H9 (cell line): ENCODE results near the gene CC2D2B. TPM values are rescaled to one million over a fixed set of nuclear protein-coding genes. Genes with fewer than 3 reads are reported as not detected.

Source experiments
- DNase-seq: peaks from one replicate; pipeline ENCODE4 v3.0.0-alpha.2; 2017
- H2AFZ ChIP-seq: one replicate; pipeline ENCODE4 v1.6.1; 2013; ENCODE audit warnings: mild to moderate bottlenecking, low read length, control low read depth, moderate library complexity
- H2AK5ac ChIP-seq: 2 replicates; pipeline ENCODE4 v1.6.1; 2013; ENCODE audit warnings: low read length, control low read depth, mixed read lengths; ENCODE audit not compliant: insufficient read length
- H2BK120ac ChIP-seq: one replicate; pipeline ENCODE4 v1.6.1; 2013; ENCODE audit warnings: low read depth, mild to moderate bottlenecking, low read length, control low read depth, inconsistent platforms; ENCODE audit not compliant: poor library complexity, severe bottlenecking
- H2BK12ac ChIP-seq: 2 replicates; pipeline ENCODE4 v1.6.1; 2013; ENCODE audit warnings: low read length, control low read depth, mixed read lengths, low read depth; ENCODE audit not compliant: insufficient read length
- H2BK15ac ChIP-seq: 2 replicates; pipeline ENCODE4 v1.6.1; 2013; ENCODE audit warnings: low read depth, low read length, control low read depth
- H2BK20ac ChIP-seq: one replicate; pipeline ENCODE4 v1.6.1; 2013; ENCODE audit warnings: low read depth, mild to moderate bottlenecking, low read length, control low read depth, inconsistent platforms; ENCODE audit not compliant: poor library complexity, severe bottlenecking
- H2BK5ac ChIP-seq: 2 replicates; pipeline ENCODE4 v1.6.1; 2013; ENCODE audit warnings: low read length, control low read depth, mixed read lengths; ENCODE audit not compliant: insufficient read length
- H3K14ac ChIP-seq: 2 replicates; pipeline ENCODE4 v1.6.1; 2013; ENCODE audit warnings: low read length, control low read depth; ENCODE audit not compliant: insufficient read depth
- H3K18ac ChIP-seq: 2 replicates; pipeline ENCODE4 v1.6.1; 2013; ENCODE audit warnings: low read depth, mild to moderate bottlenecking, mixed read lengths, low read length, control low read depth; ENCODE audit not compliant: insufficient read length
- H3K23ac ChIP-seq: 2 replicates; pipeline ENCODE4 v1.6.1; 2013; ENCODE audit warnings: low read length, control low read depth, mixed read lengths, low read depth; ENCODE audit not compliant: insufficient read length
- H3K23me2 ChIP-seq: 2 replicates; pipeline ENCODE4 v1.6.1; 2013; ENCODE audit warnings: low read depth, mild to moderate bottlenecking, mixed read lengths, low read length, control low read depth; ENCODE audit not compliant: insufficient read length, poor library complexity, severe bottlenecking
- H3K27ac ChIP-seq: 2 replicates; pipeline ENCODE4 v1.5.1; 2013; ENCODE audit warnings: low read length, control low read depth, mixed read lengths, low read depth; ENCODE audit not compliant: insufficient read length
- H3K27me3 ChIP-seq: 2 replicates; pipeline ENCODE4 v1.6.1; 2013; ENCODE audit warnings: low read length, control low read depth, inconsistent platforms; ENCODE audit not compliant: insufficient read depth
- H3K4ac ChIP-seq: 2 replicates; pipeline ENCODE4 v1.6.1; 2013; ENCODE audit warnings: low read depth, mild to moderate bottlenecking, control low read depth, inconsistent platforms, low read length, moderate library complexity
- H3K4me1 ChIP-seq: 2 replicates; pipeline ENCODE4 v1.6.1; 2013; ENCODE audit warnings: low read length, control low read depth, inconsistent platforms; ENCODE audit not compliant: insufficient read depth
- H3K4me2 ChIP-seq: 2 replicates; pipeline ENCODE4 v1.6.1; 2013; ENCODE audit warnings: low read length, control low read depth, mixed read lengths; ENCODE audit not compliant: insufficient read length, insufficient read depth
- H3K56ac ChIP-seq: 2 replicates; pipeline ENCODE4 v1.6.1; 2013; ENCODE audit warnings: low read depth, mild to moderate bottlenecking, mixed read lengths, low read length, control low read depth; ENCODE audit not compliant: insufficient read length
- H3K79me1 ChIP-seq: 2 replicates; pipeline ENCODE4 v1.6.1; 2013; ENCODE audit warnings: low read depth, mild to moderate bottlenecking, moderate library complexity, low read length, control low read depth, inconsistent platforms; ENCODE audit not compliant: insufficient read depth, poor library complexity, severe bottlenecking
- H3K79me2 ChIP-seq: 2 replicates; pipeline ENCODE4 v1.6.1; 2013; ENCODE audit warnings: low read length, control low read depth, inconsistent platforms; ENCODE audit not compliant: insufficient read depth
- H3K9ac ChIP-seq: 2 replicates; pipeline ENCODE4 v1.6.1; 2013; ENCODE audit warnings: low read length, control low read depth, mixed read lengths; ENCODE audit not compliant: insufficient read length; ENCODE audit errors: extremely low read depth
- H3K9me3 ChIP-seq: one replicate; pipeline ENCODE4 v1.6.1; 2013; ENCODE audit warnings: low read depth, low read length, inconsistent platforms; ENCODE audit not compliant: control insufficient read depth
- H3T11ph ChIP-seq: one replicate; pipeline ENCODE4 v1.6.1; 2013; ENCODE audit warnings: mild to moderate bottlenecking, low read length, control low read depth, inconsistent platforms
- H4K20me1 ChIP-seq: one replicate; pipeline ENCODE4 v1.6.1; 2013; ENCODE audit not compliant: control insufficient read depth, insufficient read length, insufficient read depth
- H4K5ac ChIP-seq: 2 replicates; pipeline ENCODE4 v1.6.1; 2013; ENCODE audit warnings: low read depth, mild to moderate bottlenecking, mixed read lengths, low read length, control low read depth; ENCODE audit not compliant: insufficient read length
- H4K8ac ChIP-seq: replicated peaks from 2 replicates; pipeline ENCODE4 v1.6.1; 2013; ENCODE audit warnings: low read length, control low read depth, mixed read lengths, low read depth; ENCODE audit not compliant: insufficient read length
- H4K91ac ChIP-seq: 2 replicates; pipeline ENCODE4 v1.6.1; 2013; ENCODE audit warnings: low read depth, mild to moderate bottlenecking, moderate library complexity, mixed read lengths, low read length, control low read depth; ENCODE audit not compliant: insufficient read length
- H3K27ac Mint-ChIP-seq, 3 experiments: 2 replicates in 2 of 3; 3 replicates in 1 of 3; pipeline ENCODE4 v1.8.0; 2020 to 2021; ENCODE audit warnings: mixed read lengths in 3 of 3, mild to moderate bottlenecking in 1 of 3, moderate library complexity in 1 of 3
- H3K27me3 Mint-ChIP-seq: 2 replicates; pipeline ENCODE4 v1.8.0; 2021; ENCODE audit warnings: low read depth, mild to moderate bottlenecking, moderate library complexity, mixed read lengths
- H3K36me3 Mint-ChIP-seq, 3 experiments: 2 replicates in 2 of 3; 3 replicates in 1 of 3; pipeline ENCODE4 v1.8.0; 2020 to 2021; ENCODE audit warnings: low read depth in 3 of 3, mixed read lengths in 3 of 3; ENCODE audit not compliant: insufficient read depth in 1 of 3
- H3K4me1 Mint-ChIP-seq, 2 experiments: 2 replicates each; pipeline ENCODE4 v1.8.0; 2020; ENCODE audit warnings: mixed read lengths in 2 of 2
- H3K4me3 Mint-ChIP-seq, 2 experiments: 2 replicates in 1 of 2; 3 replicates in 1 of 2; pipeline ENCODE4 v1.8.0; 2020 to 2021; ENCODE audit warnings: mild to moderate bottlenecking in 2 of 2, mixed read lengths in 2 of 2, moderate library complexity in 1 of 2
- H3K9me3 Mint-ChIP-seq, 2 experiments: 2 replicates in 1 of 2; 3 replicates in 1 of 2; pipeline ENCODE4 v1.8.0; 2020; ENCODE audit warnings: mild to moderate bottlenecking in 2 of 2, mixed read lengths in 2 of 2, moderate library complexity in 1 of 2
- CTCF ChIP-seq: fragments of 200-600 bp; sonication (generic); conservative IDR thresholded peaks from 3 replicates; pipeline ENCODE4 v1.8.0; 2021; ENCODE audit warnings: antibody characterized with exemption, mild to moderate bottlenecking
- WGBS: extraction: QIAGEN DNeasy Blood & Tissue Kit; methylation state at CpG from one replicate; pipeline ENCODE4 v1.1.7; 2013; ENCODE audit warnings: missing lambda C conversion rate, low lambda C conversion rate, mixed read lengths; ENCODE audit not compliant: insufficient read length; ENCODE audit errors: extremely low coverage; 5-methylcytosine and 5-hydroxymethylcytosine counted together
- total RNA-seq: library from RNA; stranded (reverse); gene quantifications from 2 replicates; pipeline ENCODE4 v1.2.1, GENCODE V29; 2021

CC2D2B gene
- total RNA-seq, 1 experiment from 2014 or later = 0.72 TPM

- Histone ChIP-seq H2BK15ac (no peak overlapping the region), H4K5ac (no peak overlapping the region), H3K79me1 (no peaks in the 10 kb centered on the region), H2BK120ac (no peak overlapping the region), H3K14ac (peak overlapping the region; percentile 73), H3K18ac (peak overlapping the region; percentile 93), H4K91ac (peak overlapping the region; percentile 79), H3K27me3 (no peaks in the 10 kb centered on the region; the same call in 1 of the 2 replicates), H4K8ac (no peak overlapping the region), H2BK12ac (no peak overlapping the region), H3K56ac (no peak overlapping the region), H3K4ac (peak overlapping the region; percentile 38; the same call in 1 of the 2 replicates), H3K23ac (no peak overlapping the region), H2AK5ac (no peak overlapping the region), H3K4me1 (no peaks in the 10 kb centered on the region), H2BK20ac (no peak overlapping the region), H3K79me2 (peaks cover 26% of the 10 kb centered on the region; the same call in 1 of the 2 replicates), H2AFZ (no peak overlapping the region), H2BK5ac (no peak overlapping the region), H3K27ac (no peak overlapping the region), H4K20me1 (no peaks in the 10 kb centered on the region), H3K4me2 (peak overlapping the region; percentile 94), H3K9ac (peak overlapping the region; percentile 90), H3K9me3 (no peaks in the 10 kb centered on the region), H3T11ph (no peak overlapping the region), H3K23me2 (peaks cover 4% of the 10 kb centered on the region)
- Mint-ChIP-seq H3K27ac (peak overlapping the region in 2 of 3 experiments; percentile 93 to 96; a peak in 4 of 7 replicates), H3K36me3 (peaks cover 29 to 37% (median 34%) of the 10 kb centered on the region in 3 experiments), H3K27me3 (peaks cover 14% of the 10 kb centered on the region), H3K9me3 (peaks cover 0 to 4% of the 10 kb centered on the region in 2 experiments; a peak in 2 of 5 replicates), H3K4me1 (peaks cover 21 to 26% of the 10 kb centered on the region in 2 experiments), H3K4me3 (peak overlapping the region; percentile 95)
- WGBS = no CpG with 5 or more reads among the region's 58 CpGs
- peak; percentile 49 for DNase-seq
- no peak for TF ChIP-seq CTCF
Measured at GRCh38 chr10:96043893-96044715, 136.3 kb downstream of the CC2D2B start.
